ENCODE data around the gene EML5.

DNA sequence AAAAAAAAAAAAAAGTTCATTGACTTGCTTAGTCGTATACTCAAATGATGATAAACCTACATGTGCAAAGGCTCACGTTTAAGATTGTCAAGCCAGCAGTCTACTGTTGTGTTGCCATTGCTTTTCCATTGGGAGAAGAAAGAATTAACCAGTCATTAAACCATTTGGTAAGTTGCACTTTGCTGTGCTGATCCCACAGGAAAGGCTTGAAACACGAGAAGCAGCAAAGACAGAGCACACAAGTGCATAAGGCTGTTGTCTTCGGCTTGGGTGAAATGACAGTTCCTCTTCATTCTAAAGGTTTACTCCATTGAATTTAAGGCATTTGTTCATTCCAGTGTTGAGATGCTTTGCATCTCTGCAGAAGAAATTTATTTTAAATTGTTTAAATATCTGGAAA is 179.8 kb downstream of the EML5 start:
- TF ChIP-seq, protein P1, sequence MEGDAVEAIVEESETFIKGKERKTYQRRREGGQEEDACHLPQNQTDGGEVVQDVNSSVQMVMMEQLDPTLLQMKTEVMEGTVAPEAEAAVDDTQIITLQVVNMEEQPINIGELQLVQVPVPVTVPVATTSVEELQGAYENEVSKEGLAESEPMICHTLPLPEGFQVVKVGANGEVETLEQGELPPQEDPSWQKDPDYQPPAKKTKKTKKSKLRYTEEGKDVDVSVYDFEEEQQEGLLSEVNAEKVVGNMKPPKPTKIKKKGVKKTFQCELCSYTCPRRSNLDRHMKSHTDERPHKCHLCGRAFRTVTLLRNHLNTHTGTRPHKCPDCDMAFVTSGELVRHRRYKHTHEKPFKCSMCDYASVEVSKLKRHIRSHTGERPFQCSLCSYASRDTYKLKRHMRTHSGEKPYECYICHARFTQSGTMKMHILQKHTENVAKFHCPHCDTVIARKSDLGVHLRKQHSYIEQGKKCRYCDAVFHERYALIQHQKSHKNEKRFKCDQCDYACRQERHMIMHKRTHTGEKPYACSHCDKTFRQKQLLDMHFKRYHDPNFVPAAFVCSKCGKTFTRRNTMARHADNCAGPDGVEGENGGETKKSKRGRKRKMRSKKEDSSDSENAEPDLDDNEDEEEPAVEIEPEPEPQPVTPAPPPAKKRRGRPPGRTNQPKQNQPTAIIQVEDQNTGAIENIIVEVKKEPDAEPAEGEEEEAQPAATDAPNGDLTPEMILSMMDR (IDR thresholded peaks at IDR 0.05; ENCODE audit: poor library complexity) = no peak
- TF ChIP-seq EZH2phosphoT487 (IDR thresholded peaks at IDR 0.05; ENCODE audit: low read depth, severe bottlenecking, unreplicated experiment) (no peak), EZH2 (IDR thresholded peaks at IDR 0.05; ENCODE audit: borderline replicate concordance) (no peak)
